Stomach smooth muscle (tissue), 2 donors: ENCODE measurements around the gene TOR2A.

Experiments
- H3K27ac ChIP-seq: one replicate; pipeline ENCODE4 v1.7.0; 2013; ENCODE audit warnings: mild to moderate bottlenecking, low read length, inconsistent platforms
- H3K27me3 ChIP-seq, 2 donors: one replicate each; pipeline ENCODE4 v1.7.0; 2013; ENCODE audit warnings: low read length in 2 of 2; ENCODE audit not compliant: insufficient read depth in 2 of 2, control insufficient read depth in 1 of 2
- H3K36me3 ChIP-seq, 2 donors: one replicate each; pipeline ENCODE4 v1.7.0; 2013; ENCODE audit warnings: low read length in 2 of 2; ENCODE audit not compliant: control insufficient read depth in 2 of 2, insufficient read depth in 2 of 2
- H3K4me1 ChIP-seq: one replicate; pipeline ENCODE4 v1.7.0; 2013; ENCODE audit warnings: low read length; ENCODE audit not compliant: control insufficient read depth, insufficient read depth
- H3K4me3 ChIP-seq, 2 donors: one replicate each; pipeline ENCODE4 v1.7.0; 2013; ENCODE audit warnings: low read length in 2 of 2
- H3K9ac ChIP-seq, 2 donors: one replicate each; pipeline ENCODE4 v1.7.0; 2013; ENCODE audit warnings: low read length in 2 of 2, mild to moderate bottlenecking in 1 of 2
- H3K9me3 ChIP-seq, 2 donors: one replicate each; pipeline ENCODE4 v1.7.0; 2013; ENCODE audit warnings: low read length in 2 of 2; ENCODE audit not compliant: control insufficient read depth in 2 of 2
- donor health status: healthy.
- donor health status: Pancreatic carcinoma.

TOR2A gene

DNA sequence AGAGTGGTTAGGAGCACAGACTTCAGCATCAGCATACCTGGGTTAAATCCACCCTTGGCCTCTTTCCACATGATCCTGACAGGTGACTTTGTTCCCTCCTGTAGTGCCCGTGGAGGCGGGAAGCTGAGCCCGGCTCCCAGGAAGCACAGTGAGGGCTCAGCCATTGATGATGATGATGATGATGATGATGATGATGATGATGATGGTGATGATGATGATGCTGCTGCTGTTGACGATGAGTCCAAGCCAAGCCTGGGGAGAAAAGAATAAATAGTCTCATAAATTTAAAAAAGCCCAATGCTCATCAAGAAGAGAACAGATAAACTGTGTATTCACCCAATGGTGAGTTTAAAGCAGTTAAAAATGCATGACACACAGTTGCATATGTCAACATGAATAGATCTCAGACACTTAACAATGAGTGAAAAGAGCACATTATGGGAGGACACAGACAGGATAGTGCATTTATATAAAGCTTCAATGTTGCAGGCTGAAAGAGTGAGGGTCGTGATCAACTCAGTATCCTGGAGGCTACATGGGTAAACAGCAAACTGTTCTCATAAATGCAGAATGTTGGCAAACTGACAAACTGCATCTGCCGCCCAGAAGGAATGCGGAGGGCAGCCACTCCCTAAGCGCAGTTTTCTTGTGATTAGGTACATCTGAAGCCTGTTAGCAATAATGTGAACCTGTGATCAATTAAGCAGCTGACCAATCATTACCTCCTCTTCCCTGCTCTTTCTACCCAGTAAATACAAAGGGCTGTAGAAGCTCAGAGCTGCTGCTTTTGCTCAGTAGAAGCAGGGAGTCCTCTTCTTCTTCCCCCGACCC lies 40.0 kb downstream of the TOR2A start:
- no peak overlapping the region for H3K4me3 ChIP-seq
- H3K27me3 ChIP-seq: no peaks in the 10 kb centered on the region
- no peaks in the 10 kb centered on the region for H3K9me3 ChIP-seq
- H3K4me1 ChIP-seq: peaks cover 11% of the 10 kb centered on the region
- H3K27ac ChIP-seq: no peak overlapping the region
- H3K36me3 ChIP-seq: peaks cover 0 to 12% of the 10 kb centered on the region in 2 donors
- no peak overlapping the region for H3K9ac ChIP-seq

DNA sequence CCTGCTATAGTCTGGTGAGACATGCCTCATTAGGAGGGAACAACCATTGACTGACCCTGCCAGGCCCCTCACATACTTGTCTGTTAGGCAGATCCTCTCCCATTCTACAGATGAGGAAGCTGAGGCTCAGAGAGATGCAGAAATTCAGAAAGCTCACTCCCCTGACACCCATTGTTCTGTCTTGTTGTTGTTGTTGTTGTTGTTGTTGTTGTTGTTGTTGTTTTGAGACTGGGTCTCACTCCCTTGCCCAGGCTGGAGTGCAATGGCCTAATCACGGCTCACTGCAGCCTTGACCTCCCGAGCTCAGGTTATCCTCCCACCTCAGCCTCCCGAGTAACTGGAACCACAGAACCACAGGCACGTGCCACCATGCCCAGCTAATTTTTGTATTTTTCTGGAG lies 41.4 kb downstream of the TOR2A start:
- H3K27ac ChIP-seq: no peak overlapping the region
- no peaks in the 10 kb centered on the region for H3K4me1 ChIP-seq
- H3K9me3 ChIP-seq: no peaks in the 10 kb centered on the region
- no peak overlapping the region for H3K9ac ChIP-seq
- no peaks in the 10 kb centered on the region for H3K27me3 ChIP-seq
- H3K36me3 ChIP-seq: peaks cover 0 to 17% of the 10 kb centered on the region in 2 donors
- H3K4me3 ChIP-seq: no peak overlapping the region

DNA sequence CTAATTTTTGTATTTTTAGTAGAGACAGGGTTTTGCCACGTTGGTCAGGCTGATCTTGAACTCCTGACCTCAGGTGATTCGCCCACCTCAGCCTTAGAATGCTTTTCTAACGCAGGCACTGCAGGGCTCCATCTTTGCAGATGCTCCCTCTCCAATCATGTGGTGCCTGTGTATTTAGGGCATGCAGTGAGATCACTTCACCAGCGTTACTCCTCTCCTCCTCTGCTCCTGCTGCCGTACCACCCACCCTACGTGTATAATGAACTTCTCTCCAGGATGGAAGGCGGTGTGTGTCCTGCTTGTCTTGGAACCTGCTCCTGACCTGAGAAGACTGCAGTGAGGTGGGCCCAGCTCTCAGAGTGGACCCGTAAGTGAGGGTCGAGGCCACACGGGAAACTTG lies 42.0 kb downstream of the TOR2A start:
- H3K36me3 ChIP-seq: peaks cover 0 to 17% of the 10 kb centered on the region in 2 donors
- no peak overlapping the region for H3K4me3 ChIP-seq
- H3K27me3 ChIP-seq: no peaks in the 10 kb centered on the region
- H3K27ac ChIP-seq: no peak overlapping the region
- no peak overlapping the region for H3K9ac ChIP-seq
- no peaks in the 10 kb centered on the region for H3K9me3 ChIP-seq
- H3K4me1 ChIP-seq: no peaks in the 10 kb centered on the region

- Histone ChIP-seq H3K36me3 (peaks cover 0 to 17% of the 10 kb centered on the region in 2 donors), H3K27me3 (no peaks in the 10 kb centered on the region), H3K4me3 (no peak overlapping the region), H3K9ac (no peak overlapping the region), H3K4me1 (no peaks in the 10 kb centered on the region), H3K9me3 (no peaks in the 10 kb centered on the region), H3K27ac (no peak overlapping the region)
Observed at GRCh38 chr9:127692071-127692470, 43.0 kb downstream of the TOR2A start.

GRCh38 chr9:127690735-127691134 lies 44.4 kb downstream of the TOR2A start:
- Histone ChIP-seq H3K9me3 (no peaks in the 10 kb centered on the region), H3K27me3 (no peaks in the 10 kb centered on the region), H3K9ac (no peak overlapping the region), H3K27ac (no peak overlapping the region), H3K4me1 (no peaks in the 10 kb centered on the region), H3K36me3 (peaks cover 5 to 25% of the 10 kb centered on the region in 2 donors), H3K4me3 (no peak overlapping the region)

GRCh38 chr9:127689329-127690000 lies 45.6 kb downstream of the TOR2A start:
- peaks cover 5 to 27% of the 10 kb centered on the region in 2 donors for H3K36me3 ChIP-seq
- no peaks in the 10 kb centered on the region for H3K27me3 ChIP-seq
- H3K9me3 ChIP-seq: no peaks in the 10 kb centered on the region
- no peak overlapping the region for H3K4me3 ChIP-seq
- no peak overlapping the region for H3K9ac ChIP-seq
- no peaks in the 10 kb centered on the region for H3K4me1 ChIP-seq
- no peak overlapping the region for H3K27ac ChIP-seq

- H3K9ac ChIP-seq: no peak overlapping the region
- H3K4me3 ChIP-seq: no peak overlapping the region
- H3K27ac ChIP-seq: no peak overlapping the region
- no peaks in the 10 kb centered on the region for H3K4me1 ChIP-seq
- no peaks in the 10 kb centered on the region for H3K27me3 ChIP-seq
- peaks cover 16 to 47% of the 10 kb centered on the region in 2 donors for H3K36me3 ChIP-seq
- no peaks in the 10 kb centered on the region for H3K9me3 ChIP-seq
Observed at GRCh38 chr9:127686461-127687393, 48.4 kb downstream of the TOR2A start.

DNA sequence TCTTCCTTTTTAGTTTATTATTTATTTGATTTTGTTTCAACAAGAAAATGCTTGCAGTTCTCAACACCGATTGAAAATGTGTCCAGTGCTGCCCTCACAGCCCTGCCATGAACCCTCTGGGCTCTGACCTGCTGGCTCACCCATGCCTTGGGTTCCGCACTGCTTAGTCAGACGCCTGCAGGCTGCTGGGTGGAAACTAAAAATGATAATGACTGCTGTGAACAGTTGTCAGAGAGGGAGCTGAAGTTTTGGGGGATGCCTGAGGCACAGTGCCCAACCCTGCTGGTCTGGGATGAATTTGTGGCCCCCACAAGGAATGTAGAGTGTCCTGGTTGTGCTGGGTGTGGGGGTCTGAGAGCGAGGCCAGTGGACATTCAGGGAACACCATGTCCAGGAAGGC lies 50.5 kb downstream of the TOR2A start:
- Histone ChIP-seq H3K9ac (no peak overlapping the region), H3K4me1 (no peaks in the 10 kb centered on the region), H3K4me3 (no peak overlapping the region), H3K9me3 (no peaks in the 10 kb centered on the region), H3K27me3 (no peaks in the 10 kb centered on the region), H3K27ac (no peak overlapping the region), H3K36me3 (peaks cover 29 to 57% of the 10 kb centered on the region in 2 donors)

DNA sequence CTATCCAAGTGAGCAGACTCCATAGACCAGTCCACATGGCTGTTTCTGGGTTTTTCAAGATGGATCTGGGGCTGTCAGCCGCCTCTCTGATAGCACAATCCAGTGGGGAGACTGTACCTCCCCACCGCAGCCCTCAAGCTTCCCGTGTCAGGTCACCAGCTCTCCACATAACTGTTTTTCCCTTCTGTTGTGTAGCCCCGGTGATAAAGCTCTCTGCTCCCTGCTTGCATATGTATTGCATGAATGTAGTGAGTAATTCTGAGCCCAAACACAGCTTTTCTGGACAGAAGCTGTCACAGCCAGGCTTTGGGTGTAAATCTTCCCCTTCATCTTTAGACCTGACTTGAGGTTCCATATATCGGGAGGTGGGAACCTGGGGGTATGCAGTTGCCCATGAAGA lies 51.4 kb downstream of the TOR2A start:
- Histone ChIP-seq H3K27me3 (no peaks in the 10 kb centered on the region), H3K9me3 (no peaks in the 10 kb centered on the region), H3K36me3 (peaks cover 29 to 58% of the 10 kb centered on the region in 2 donors), H3K27ac (no peak overlapping the region), H3K4me1 (no peaks in the 10 kb centered on the region), H3K9ac (no peak overlapping the region), H3K4me3 (no peak overlapping the region)

GRCh38 chr9:127682351-127683136 lies 52.5 kb downstream of the TOR2A start:
- Histone ChIP-seq H3K4me3 (no peak overlapping the region), H3K9me3 (no peaks in the 10 kb centered on the region), H3K27me3 (no peaks in the 10 kb centered on the region), H3K4me1 (no peaks in the 10 kb centered on the region), H3K9ac (no peak overlapping the region), H3K36me3 (peaks cover 29 to 64% of the 10 kb centered on the region in 2 donors), H3K27ac (no peak overlapping the region)
